Mesendoderm (in vitro differentiated cells): ENCODE results near the gene DLX6.
A peak's percentile ranks its signal among the peaks of the same experiment; 100 is the strongest.

Experiments
- DNase-seq: peaks from one replicate; pipeline ENCODE4 v3.0.0; 2013
- H2AK5ac ChIP-seq: 2 replicates; pipeline ENCODE4 v1.6.1; 2013; ENCODE audit warnings: low read length, inconsistent platforms
- H2BK120ac ChIP-seq: 2 replicates; pipeline ENCODE4 v1.6.1; 2013; ENCODE audit warnings: low read depth, mild to moderate bottlenecking, low read length, moderate library complexity, mixed read lengths
- H2BK15ac ChIP-seq: replicated peaks from 2 replicates; pipeline ENCODE4 v1.6.1; 2013; ENCODE audit warnings: low read depth, mild to moderate bottlenecking, moderate library complexity
- H2BK5ac ChIP-seq: 2 replicates; pipeline ENCODE4 v1.6.1; 2013; ENCODE audit warnings: low read length, inconsistent platforms
- H3K18ac ChIP-seq: 2 replicates; pipeline ENCODE4 v1.6.1; 2013; ENCODE audit warnings: mild to moderate bottlenecking, low read length, mixed read lengths
- H3K23ac ChIP-seq: one replicate; pipeline ENCODE4 v1.6.1; 2013; ENCODE audit warnings: low read length
- H3K27ac ChIP-seq: 2 replicates; pipeline ENCODE4 v1.5.1; 2013; ENCODE audit warnings: low read depth, mild to moderate bottlenecking, inconsistent platforms, low read length, moderate library complexity
- H3K27me3 ChIP-seq: 2 replicates; pipeline ENCODE4 v1.6.1; 2013; ENCODE audit warnings: low read length, control low read depth, mild to moderate bottlenecking, inconsistent platforms; ENCODE audit not compliant: insufficient read depth, poor library complexity
- H3K36me3 ChIP-seq: 2 replicates; pipeline ENCODE4 v1.6.1; 2013; ENCODE audit warnings: low read length, inconsistent platforms; ENCODE audit not compliant: control insufficient read depth, insufficient read depth
- H3K4ac ChIP-seq: one replicate; pipeline ENCODE4 v1.6.1; 2013; ENCODE audit warnings: low read depth, mild to moderate bottlenecking, low read length, moderate library complexity
- H3K4me1 ChIP-seq: 2 replicates; pipeline ENCODE4 v1.6.1; 2013; ENCODE audit warnings: low read depth, low read length, inconsistent platforms; ENCODE audit not compliant: control insufficient read depth
- H3K4me2 ChIP-seq: 2 replicates; pipeline ENCODE4 v1.6.1; 2013; ENCODE audit warnings: low read length
- H3K4me3 ChIP-seq: 2 replicates; pipeline ENCODE4 v1.5.1; 2013; ENCODE audit warnings: mild to moderate bottlenecking, low read length
- H3K56ac ChIP-seq: one replicate; pipeline ENCODE4 v1.6.1; 2013; ENCODE audit warnings: low read length
- H3K79me1 ChIP-seq: 2 replicates; pipeline ENCODE4 v1.6.1; 2013; ENCODE audit warnings: low read length, inconsistent platforms
- H3K79me2 ChIP-seq: 2 replicates; pipeline ENCODE4 v1.6.1; 2013; ENCODE audit warnings: mild to moderate bottlenecking, low read length; ENCODE audit not compliant: control insufficient read depth, insufficient read depth
- H3K9ac ChIP-seq: 2 replicates; pipeline ENCODE4 v1.6.1; 2013; ENCODE audit warnings: low read length, inconsistent platforms
- H4K5ac ChIP-seq: one replicate; pipeline ENCODE4 v1.6.1; 2013; ENCODE audit warnings: low read length
- H4K8ac ChIP-seq: one replicate; pipeline ENCODE4 v1.6.1; 2013; ENCODE audit warnings: low read depth, mild to moderate bottlenecking, control low read depth, low read length, moderate library complexity
- WGBS: extraction: QIAGEN DNeasy Blood & Tissue Kit; methylation state at CpG from one replicate; pipeline ENCODE4 v1.1.7; 2013; ENCODE audit warnings: low lambda C conversion rate, missing lambda C conversion rate; ENCODE audit not compliant: insufficient coverage; ENCODE audit errors: extremely low coverage; 5-methylcytosine and 5-hydroxymethylcytosine counted together

The DLX6 gene

DNA sequence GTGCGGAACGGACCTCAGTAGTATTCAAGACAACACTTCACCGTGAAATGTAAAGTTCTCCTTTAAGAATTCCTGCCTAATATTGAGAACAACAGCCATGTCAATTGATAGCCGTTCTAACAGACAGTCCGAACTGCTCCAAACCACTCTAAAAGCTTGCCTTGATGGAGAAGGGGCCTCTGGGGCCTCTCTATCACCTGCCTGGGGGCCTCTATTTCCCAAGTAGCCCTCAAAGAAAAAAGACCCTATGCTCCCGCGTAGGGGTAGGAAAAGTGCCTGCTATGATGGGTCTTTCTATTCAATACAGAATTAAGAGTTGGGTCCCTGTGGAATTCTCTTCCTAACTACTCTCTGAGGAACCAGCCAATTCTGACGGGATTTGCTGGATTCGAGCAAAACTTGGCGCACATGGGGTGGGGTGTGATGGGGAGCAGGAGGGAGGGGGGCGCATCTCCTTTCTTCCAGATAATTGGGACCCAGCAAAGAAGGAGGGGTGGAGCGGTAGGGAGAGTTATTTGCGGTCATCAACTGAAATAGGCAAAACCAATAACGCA is 8.3 kb upstream of the DLX6 start:
- Histone ChIP-seq H3K27ac (no peak overlapping the region), H3K79me2 (no peaks in the 10 kb centered on the region), H2BK120ac (no peak overlapping the region), H3K18ac (no peak overlapping the region), H3K4ac (no peak overlapping the region), H2AK5ac (no peak overlapping the region), H3K36me3 (no peaks in the 10 kb centered on the region), H3K79me1 (no peaks in the 10 kb centered on the region), H4K5ac (no peak overlapping the region), H3K27me3 (peaks cover 61% of the 10 kb centered on the region), H3K4me3 (no peak overlapping the region), H3K9ac (no peak overlapping the region), H2BK5ac (no peak overlapping the region), H2BK15ac (no peak overlapping the region), H3K23ac (peak overlapping the region; percentile 32), H3K4me2 (no peak overlapping the region), H3K4me1 (peaks cover 15% of the 10 kb centered on the region), H3K56ac (no peak overlapping the region), H4K8ac (no peak overlapping the region)
- no peak for DNase-seq
- WGBS, result no CpG with 5 or more reads among the region's 14 CpGs

DNA sequence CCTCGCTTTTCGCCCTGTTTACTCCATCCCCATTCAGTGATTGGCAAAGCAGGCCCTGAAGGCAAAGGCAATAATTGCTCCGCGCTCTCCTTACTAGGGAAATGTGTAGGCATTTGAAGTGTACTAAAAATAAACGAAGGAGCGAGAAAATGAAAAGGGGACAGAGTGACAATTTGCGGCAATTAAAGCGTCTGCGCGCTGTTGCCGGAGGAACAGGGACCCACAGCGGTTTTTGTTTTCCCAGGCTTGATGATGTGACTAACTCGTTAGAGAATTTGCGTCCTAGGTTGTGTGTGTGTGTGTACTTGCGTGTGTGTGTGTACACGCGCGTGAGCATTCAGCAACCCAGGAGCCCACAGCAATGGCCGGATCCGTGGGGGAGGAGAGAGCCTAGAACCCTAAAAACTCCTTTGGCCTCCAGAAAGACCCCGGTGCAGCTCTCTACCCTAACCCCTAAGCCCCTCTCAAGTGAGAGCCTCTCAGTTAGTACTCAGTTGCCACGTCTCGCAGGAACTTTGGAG is 7.8 kb upstream of the DLX6 start:
- Histone ChIP-seq H2BK5ac (no peak overlapping the region), H3K9ac (no peak overlapping the region), H3K27ac (no peak overlapping the region), H3K4me1 (peaks cover 16% of the 10 kb centered on the region), H2BK15ac (no peak overlapping the region), H2AK5ac (no peak overlapping the region), H2BK120ac (no peak overlapping the region), H4K8ac (no peak overlapping the region), H3K18ac (no peak overlapping the region), H3K4me2 (no peak overlapping the region), H3K27me3 (peaks cover 56% of the 10 kb centered on the region), H3K79me2 (no peaks in the 10 kb centered on the region), H4K5ac (no peak overlapping the region), H3K56ac (no peak overlapping the region), H3K23ac (no peak overlapping the region), H3K4ac (no peak overlapping the region), H3K36me3 (no peaks in the 10 kb centered on the region), H3K4me3 (no peak overlapping the region), H3K79me1 (no peaks in the 10 kb centered on the region)
- WGBS, result no CpG with 5 or more reads among the region's 23 CpGs
- peak; percentile 42 for DNase-seq

DNA sequence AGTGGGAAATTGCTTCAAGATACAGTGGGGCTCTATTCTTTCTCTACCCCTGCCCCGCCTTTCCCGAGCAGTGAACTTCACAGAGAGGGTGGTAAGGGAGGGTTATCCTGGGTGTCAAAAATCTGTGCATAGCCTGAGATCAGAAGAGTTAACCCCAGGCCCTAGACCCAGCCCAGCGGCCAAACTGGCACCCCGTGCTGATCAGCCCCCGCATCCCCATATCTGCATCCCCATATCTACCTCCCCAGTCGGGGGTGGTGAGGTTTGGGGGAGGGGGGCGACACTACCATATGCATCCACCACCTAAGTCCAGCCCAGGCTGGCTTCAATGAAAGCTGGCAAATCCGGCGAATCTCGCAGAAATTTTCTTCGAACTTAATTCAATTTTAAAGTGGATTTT is 7.0 kb upstream of the DLX6 start:
- no peak overlapping the region for H3K23ac ChIP-seq
- no peak overlapping the region for H3K27ac ChIP-seq
- no peak overlapping the region for H3K9ac ChIP-seq
- peaks cover 58% of the 10 kb centered on the region for H3K27me3 ChIP-seq
- peaks cover 16% of the 10 kb centered on the region for H3K4me1 ChIP-seq
- peak; percentile 30 for DNase-seq
- no peak overlapping the region for H2BK15ac ChIP-seq
- H2BK5ac ChIP-seq, result no peak overlapping the region
- H2AK5ac ChIP-seq, result no peak overlapping the region
- no peak overlapping the region for H4K8ac ChIP-seq
- H2BK120ac ChIP-seq, result no peak overlapping the region
- H3K36me3 ChIP-seq, result no peaks in the 10 kb centered on the region
- no peak overlapping the region for H3K56ac ChIP-seq
- H3K4me3 ChIP-seq, result no peak overlapping the region
- H3K79me1 ChIP-seq, result no peaks in the 10 kb centered on the region
- no peak overlapping the region for H3K4me2 ChIP-seq
- H3K18ac ChIP-seq, result no peak overlapping the region
- H4K5ac ChIP-seq, result no peak overlapping the region
- WGBS, result no CpG with 5 or more reads among the region's 11 CpGs
- H3K79me2 ChIP-seq, result no peaks in the 10 kb centered on the region
- no peak overlapping the region for H3K4ac ChIP-seq

DNA sequence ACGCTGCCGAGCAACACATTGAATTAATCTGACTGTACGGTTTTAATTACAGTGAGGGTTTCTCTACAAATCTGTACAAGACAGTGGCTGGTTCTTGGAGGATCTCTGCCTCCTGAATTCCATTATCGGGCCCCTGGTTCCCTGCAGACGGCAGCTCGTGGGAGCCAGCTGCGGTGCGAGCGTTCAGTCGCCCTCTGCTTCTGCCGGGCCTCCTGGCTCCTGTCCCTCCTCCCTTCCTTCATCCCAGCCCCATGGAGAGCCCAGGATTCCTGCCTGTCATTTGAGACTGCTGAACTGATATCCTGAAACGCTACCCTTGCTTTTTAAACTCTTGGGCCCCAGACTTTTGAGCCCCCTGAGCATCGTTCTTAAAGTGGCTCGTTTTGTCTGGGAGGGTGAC is 6.6 kb upstream of the DLX6 start:
- Histone ChIP-seq H4K8ac (no peak overlapping the region), H3K23ac (no peak overlapping the region), H3K79me1 (no peaks in the 10 kb centered on the region), H3K4me2 (no peak overlapping the region), H2AK5ac (no peak overlapping the region), H3K27ac (no peak overlapping the region), H3K36me3 (no peaks in the 10 kb centered on the region), H3K18ac (peak overlapping the region; percentile 40), H3K56ac (peak overlapping the region; percentile 1), H3K79me2 (no peaks in the 10 kb centered on the region), H2BK120ac (no peak overlapping the region), H4K5ac (no peak overlapping the region), H3K4ac (no peak overlapping the region), H2BK15ac (no peak overlapping the region), H3K27me3 (peaks cover 59% of the 10 kb centered on the region), H3K9ac (no peak overlapping the region), H3K4me3 (no peak overlapping the region), H2BK5ac (no peak overlapping the region), H3K4me1 (peaks cover 16% of the 10 kb centered on the region)
- DNase-seq, result peak; percentile 60
- WGBS, result no CpG with 5 or more reads among the region's 14 CpGs

DNA sequence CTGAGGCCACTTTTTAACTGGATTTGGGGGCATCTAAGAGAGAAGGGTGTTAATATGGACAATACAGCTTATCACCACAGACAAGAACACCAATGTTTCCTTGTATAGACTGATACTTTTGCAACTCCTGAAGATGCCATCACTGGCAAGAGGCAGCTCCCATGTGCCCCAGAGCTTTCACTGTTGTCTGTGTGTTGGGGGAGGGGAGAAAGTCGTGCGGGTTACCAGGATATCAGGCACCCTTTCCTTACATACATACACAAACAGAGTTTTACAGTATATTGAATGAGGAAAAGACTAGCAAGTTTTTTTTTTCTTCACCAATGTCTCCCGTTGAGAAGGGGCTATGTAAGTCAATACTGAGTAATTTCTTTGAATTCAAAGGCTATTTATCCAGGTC is 4.1 kb upstream of the DLX6 start:
- Histone ChIP-seq H2BK15ac (no peak overlapping the region), H3K79me2 (no peaks in the 10 kb centered on the region), H3K27me3 (peaks cover 47% of the 10 kb centered on the region), H3K4me3 (no peak overlapping the region), H2AK5ac (no peak overlapping the region), H3K36me3 (no peaks in the 10 kb centered on the region), H3K79me1 (no peaks in the 10 kb centered on the region), H3K4ac (no peak overlapping the region), H4K5ac (no peak overlapping the region), H3K9ac (no peak overlapping the region), H2BK120ac (no peak overlapping the region), H3K56ac (no peak overlapping the region), H3K23ac (no peak overlapping the region), H3K4me1 (peaks cover 16% of the 10 kb centered on the region), H4K8ac (no peak overlapping the region), H3K27ac (no peak overlapping the region), H2BK5ac (no peak overlapping the region), H3K4me2 (no peak overlapping the region), H3K18ac (no peak overlapping the region)
- no CpG with 5 or more reads among the region's 3 CpGs for WGBS
- DNase-seq, result peak; percentile 50
